ENCODE results near the gene IL17RC.

GRCh38 chr3:9886328-9886727 lies 30.6 kb upstream of the IL17RC start:
- no peak for TF ChIP-seq CTCF (IDR thresholded peaks at IDR 0.05; ENCODE audit: borderline replicate concordance, extremely low read depth, low read length, poor library complexity, severe bottlenecking)
- TF ChIP-seq EZH2 (IDR thresholded peaks at IDR 0.05; ENCODE audit: borderline replicate concordance, low read depth, low read length, severe bottlenecking) = no peak
